GM21825 (cell line): ENCODE measurements around the gene BRINP3.

Experiments
- ATAC-seq: cut with Tn5 transposase; IDR thresholded peaks from one replicate; pipeline ENCODE4 v1.9.1; 2021; ENCODE audit warnings: mild to moderate bottlenecking, moderate library complexity; ENCODE audit not compliant: unreplicated experiment

Gene BRINP3

GRCh38 chr1:190193508-190194115 lies 284.1 kb downstream of the BRINP3 start:
- no peak for ATAC-seq

DNA sequence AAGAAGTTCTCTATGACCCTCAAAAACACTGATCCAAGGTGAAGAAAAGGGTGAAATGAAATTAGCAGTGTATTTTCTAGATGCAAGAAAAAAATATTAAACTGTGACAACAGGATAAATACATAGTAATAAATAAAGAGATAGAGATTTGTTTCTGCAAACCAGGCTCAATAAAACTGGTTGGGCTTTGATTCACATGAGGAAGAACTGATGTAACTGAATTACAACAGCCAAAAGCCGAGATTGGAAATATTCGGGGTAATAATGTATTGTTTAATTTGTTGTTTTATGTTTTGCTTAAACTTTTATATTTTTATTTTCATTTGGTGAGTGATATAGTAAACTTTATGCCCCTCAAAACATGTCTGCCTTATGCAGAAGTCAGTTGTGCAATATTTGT lies 285.0 kb downstream of the BRINP3 start:
- ATAC-seq, result no peak

GRCh38 chr1:190183588-190183987 lies 294.1 kb downstream of the BRINP3 start:
- no peak for ATAC-seq

DNA sequence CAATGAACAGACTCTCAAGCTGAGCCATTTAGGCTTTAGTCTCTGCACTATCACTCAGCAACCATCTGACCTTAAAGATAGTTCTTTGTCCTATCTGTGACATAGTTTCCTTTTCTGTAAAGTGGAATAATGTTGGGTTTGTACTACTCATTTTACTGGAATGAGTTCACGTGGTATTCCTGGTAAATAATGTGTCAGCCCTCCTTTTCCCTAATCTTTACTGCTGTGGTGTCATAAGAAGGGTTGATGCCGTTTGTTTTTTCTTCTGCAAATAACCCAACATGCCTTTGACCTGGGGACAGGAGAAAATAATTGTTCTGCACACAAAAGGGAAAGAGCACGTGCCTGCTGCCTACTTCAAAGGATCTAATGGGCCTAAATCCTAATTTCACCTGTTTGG lies 297.8 kb downstream of the BRINP3 start:
- no peak for ATAC-seq

DNA sequence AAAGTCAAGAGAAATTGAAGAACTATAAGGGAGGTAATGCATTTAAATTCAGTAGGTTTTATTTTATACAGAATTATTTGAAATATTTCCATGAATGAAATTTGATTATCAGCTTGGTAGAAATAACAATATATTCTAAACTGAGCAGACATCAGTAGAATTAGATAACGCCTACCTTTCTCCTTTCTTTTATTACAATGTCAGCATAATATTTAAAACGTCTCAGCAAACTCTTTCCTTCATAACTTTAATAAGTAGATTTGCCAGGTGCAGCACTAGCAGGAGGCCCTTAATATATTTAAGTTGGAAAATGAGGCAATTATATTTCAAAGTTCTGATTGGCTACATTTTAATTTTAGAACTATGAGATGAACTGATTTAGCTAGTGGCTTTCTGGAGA lies 298.8 kb downstream of the BRINP3 start:
- ATAC-seq, result no peak

GRCh38 chr1:190177555-190177954 lies 300.1 kb downstream of the BRINP3 start:
- ATAC-seq, result no peak

GRCh38 chr1:190176776-190177175 lies 300.9 kb downstream of the BRINP3 start:
- no peak for ATAC-seq

GRCh38 chr1:190175320-190175719 lies 302.3 kb downstream of the BRINP3 start:
- ATAC-seq, result no peak

- ATAC-seq, result no peak
These were observed 304.8 kb downstream of the BRINP3 start for GRCh38 chr1:190172651-190173430.

GRCh38 chr1:190170321-190170720 lies 307.3 kb downstream of the BRINP3 start:
- no peak for ATAC-seq

DNA sequence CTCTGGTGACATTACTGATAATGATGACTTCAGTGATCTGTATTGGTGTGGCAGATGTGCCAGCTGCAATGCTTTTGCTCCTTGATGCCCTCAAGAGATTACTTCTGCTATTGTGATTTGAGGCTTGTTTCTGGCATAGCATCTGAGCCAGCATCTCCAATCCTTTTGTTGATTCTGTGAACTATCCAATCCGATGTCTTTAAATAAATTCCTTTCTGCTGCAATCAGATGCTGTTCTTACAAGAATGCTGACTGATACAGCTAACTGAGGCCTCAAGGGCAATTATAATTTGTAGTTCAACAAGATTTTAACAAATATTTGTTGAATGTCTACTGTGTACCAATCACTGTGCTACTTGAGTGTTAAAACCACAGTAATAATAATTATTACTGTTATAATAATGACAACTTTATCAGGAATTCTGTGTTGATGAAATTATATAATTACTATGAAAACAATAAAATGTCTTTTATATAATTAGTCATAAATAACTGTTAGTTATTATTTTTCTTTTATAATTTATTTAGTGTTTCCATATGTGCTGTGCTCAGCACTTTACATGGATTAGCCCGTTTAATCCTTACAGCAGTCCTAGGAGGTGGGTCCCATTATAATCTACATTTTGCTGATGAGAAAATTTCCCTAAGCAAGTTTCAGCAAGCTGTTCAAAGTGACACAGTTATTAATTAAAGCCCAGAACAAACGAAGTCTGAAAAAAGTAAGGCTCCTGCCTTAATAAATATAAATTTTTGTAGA lies 308.2 kb downstream of the BRINP3 start:
- no peak for ATAC-seq

GRCh38 chr1:190168893-190169280 lies 308.8 kb downstream of the BRINP3 start:
- no peak for ATAC-seq

DNA sequence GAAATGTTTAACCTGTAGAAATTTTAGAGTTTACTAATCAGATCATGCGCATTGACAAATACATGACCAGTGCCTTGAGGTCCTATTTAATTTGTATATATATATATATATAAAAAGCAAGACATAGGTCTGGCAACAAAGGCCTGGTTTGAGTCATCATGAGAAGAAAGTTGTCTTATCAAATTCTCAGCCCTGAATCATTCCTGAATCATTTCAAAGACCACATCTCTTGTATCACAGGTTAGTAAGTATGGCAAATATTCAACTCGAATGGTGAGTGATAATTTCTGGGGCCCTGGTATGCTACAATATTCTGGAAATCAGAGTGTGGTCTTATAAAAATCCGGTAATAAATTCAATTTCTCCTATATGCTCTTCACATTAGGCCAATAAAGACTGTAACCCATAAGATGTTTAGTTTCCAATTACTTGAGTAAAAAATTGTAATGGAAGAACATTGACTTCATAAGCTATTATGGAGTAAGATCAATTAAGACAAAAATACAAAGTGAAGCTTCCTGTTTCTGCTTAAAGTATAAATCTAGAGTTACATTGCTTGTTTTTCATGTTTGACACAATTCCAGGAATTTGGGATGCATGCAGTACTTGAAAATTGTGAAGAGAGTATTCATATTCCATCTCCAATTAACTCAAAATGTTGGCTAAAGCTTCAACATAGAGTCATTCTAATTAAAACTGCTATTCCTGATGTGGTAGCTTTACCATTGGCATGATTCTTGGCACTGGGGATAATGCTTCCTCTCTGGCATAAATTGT lies 309.4 kb downstream of the BRINP3 start:
- no peak for ATAC-seq

GRCh38 chr1:190159146-190159545 lies 318.5 kb downstream of the BRINP3 start:
- no peak for ATAC-seq

DNA sequence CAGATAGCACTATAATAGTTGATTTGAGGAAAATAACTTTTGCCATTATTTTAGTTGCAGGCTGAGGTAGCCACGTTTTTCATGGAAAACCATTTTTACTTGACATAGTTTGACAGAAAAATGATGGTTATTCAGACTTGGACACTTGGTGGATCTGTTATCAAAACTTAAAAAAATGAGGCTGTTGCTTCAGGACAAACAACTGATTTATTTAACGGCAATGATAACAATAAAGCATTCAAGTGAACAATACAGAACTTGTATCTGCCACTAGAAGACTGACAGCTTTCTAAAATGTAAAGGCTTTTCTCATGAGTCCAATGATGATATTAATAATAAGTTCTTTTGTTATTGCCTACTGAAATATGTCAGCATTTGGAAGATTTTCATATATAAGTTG lies 322.9 kb downstream of the BRINP3 start:
- no peak for ATAC-seq

GRCh38 chr1:190147616-190148015 lies 330.0 kb downstream of the BRINP3 start:
- no peak for ATAC-seq

DNA sequence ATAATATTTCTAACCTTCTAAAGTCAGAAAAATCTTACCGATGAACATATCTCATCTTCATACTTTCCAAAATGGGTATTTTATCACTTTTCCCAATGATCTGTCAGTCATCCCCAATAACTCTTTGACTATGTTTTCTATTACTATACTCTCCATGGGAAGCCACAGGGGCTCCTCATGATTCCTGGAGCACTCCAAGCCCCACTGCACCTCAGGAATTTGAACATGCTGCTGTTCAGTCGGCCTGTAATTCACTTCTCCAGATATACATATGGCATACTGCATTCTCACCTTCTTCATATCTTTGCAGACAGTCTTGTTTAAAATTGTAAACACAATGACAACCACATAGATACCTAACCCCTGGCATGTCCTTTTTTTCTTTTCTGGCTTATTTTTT lies 333.0 kb downstream of the BRINP3 start:
- no peak for ATAC-seq

DNA sequence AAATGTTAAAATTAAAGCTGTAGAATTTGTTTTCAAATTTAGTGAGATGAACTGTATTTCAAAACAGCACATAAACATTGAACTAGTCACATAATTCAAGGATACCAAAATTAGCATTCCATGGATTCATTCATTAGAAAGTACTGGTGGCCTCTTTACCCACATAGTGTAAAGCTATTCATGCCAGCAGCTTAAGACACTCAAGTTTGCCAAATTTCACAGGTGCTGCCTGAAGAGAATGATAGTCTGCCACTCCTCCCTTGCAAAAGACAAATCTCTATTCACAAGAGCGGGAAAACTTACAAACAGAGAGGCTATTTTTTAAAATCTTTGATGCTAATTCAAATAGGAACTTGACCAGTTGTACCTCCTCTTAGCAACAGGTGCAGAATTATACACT lies 337.0 kb downstream of the BRINP3 start:
- ATAC-seq, result no peak

GRCh38 chr1:190138702-190139101 lies 339.0 kb downstream of the BRINP3 start:
- ATAC-seq, result no peak

GRCh38 chr1:190138266-190138665 lies 339.4 kb downstream of the BRINP3 start:
- ATAC-seq, result no peak

DNA sequence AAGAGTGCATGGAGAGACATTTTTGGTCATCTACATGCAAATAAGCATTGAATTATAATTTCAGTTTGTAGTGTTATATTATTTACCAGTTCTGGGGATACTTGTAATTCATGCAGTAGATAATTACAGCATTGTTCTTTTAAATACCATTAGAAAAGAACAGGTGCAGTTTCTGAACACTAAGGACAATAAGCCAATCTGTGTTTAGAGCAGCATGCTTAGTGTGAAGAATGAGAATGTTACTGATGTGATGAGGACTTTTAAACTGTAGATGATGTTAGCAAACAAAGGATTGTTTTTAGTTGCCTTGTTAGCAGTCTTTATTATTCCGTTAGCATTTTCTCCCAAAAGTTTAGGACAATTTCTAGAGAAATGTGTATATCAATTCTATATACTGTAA lies 348.3 kb downstream of the BRINP3 start:
- no peak for ATAC-seq
